HUES48 (cell line): ENCODE measurements around the gene ABHD13.

Source experiments
- H3K27ac ChIP-seq: one replicate; pipeline ENCODE4 v1.7.0; 2013; ENCODE audit warnings: low read depth, low read length, inconsistent platforms
- H3K27me3 ChIP-seq: 2 replicates; pipeline ENCODE4 v1.6.1; 2013; ENCODE audit warnings: mild to moderate bottlenecking, low read length; ENCODE audit not compliant: control insufficient read depth, insufficient read depth
- H3K36me3 ChIP-seq: 2 replicates; pipeline ENCODE4 v1.6.1; 2013; ENCODE audit warnings: low read length; ENCODE audit not compliant: control insufficient read depth, insufficient read depth
- H3K4me1 ChIP-seq: 2 replicates; pipeline ENCODE4 v1.6.1; 2013; ENCODE audit warnings: mild to moderate bottlenecking, low read length; ENCODE audit not compliant: control insufficient read depth, insufficient read depth
- H3K4me3 ChIP-seq: 2 replicates; pipeline ENCODE4 v1.5.1; 2013; ENCODE audit warnings: mild to moderate bottlenecking, low read depth, low read length
- H3K9ac ChIP-seq: 2 replicates; pipeline ENCODE4 v1.6.1; 2013; ENCODE audit warnings: mild to moderate bottlenecking, low read depth, low read length, moderate library complexity
- H3K9me3 ChIP-seq: 2 replicates; pipeline ENCODE4 v1.6.1; 2013; ENCODE audit warnings: low read length; ENCODE audit not compliant: control insufficient read depth, insufficient read depth

Gene ABHD13

DNA sequence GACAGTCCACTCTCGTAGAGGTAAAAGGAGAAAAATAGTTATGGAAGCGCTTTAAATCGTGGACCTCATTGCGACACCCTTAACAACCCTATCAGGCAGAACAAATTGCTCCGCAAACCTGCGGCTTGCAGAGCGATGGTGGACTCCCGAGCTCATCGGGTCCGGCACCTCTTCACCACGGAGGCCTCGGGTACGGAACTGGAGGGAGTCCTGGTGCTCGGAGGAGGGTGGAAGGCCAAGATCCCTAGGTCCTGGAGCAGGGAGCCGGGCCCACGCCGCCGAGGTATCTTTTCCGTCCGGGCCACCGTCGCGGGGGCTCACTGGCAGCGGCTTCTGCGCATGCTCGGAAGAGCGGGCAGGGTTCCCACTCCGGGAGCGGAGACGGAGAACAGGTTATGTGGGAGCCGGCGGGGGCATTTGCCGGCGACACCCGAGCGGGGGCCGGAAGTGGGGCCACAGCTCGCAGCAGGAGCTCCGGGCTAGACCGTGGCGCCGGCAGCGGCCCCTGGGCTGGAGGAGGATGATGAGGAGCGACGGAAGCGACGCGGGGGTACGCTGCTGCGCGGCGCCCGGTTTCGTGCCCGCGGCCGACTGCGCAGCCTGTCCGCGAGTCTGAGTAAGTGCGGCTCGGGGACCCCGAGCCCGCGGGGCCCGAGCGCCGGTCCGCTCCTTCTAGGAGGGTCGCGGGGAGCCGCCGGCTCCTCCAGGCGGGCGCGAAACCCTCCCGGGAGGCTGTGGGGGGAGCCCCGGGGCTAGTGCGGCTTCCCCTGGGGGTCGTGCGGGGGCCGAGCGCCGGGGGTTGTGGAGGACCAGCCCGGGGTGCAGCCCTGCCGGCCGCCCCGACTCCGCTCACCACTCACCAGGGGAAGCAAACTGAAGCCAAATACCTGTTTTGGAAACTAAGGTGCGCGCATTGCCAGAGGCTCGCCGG lies at the start of gene ABHD13:
ABHD13 (plus strand) TSS at position 349 of the 931 bp plus-strand sequence. CDS start 10,827 bp downstream, outside the sequence.
- peak within 1 kb of the TSS; percentile 88 for H3K9ac ChIP-seq
- H3K9me3 ChIP-seq: no peaks in the 10 kb centered on the region
- no peaks in the 10 kb centered on the region for H3K27me3 ChIP-seq
- peak within 1 kb of the TSS; percentile 83 for H3K27ac ChIP-seq
- H3K4me3 ChIP-seq: peak within 1 kb of the TSS; percentile 94
- no peaks in the 10 kb centered on the region for H3K36me3 ChIP-seq
- H3K4me1 ChIP-seq: peaks cover 10% of the 10 kb centered on the region; the same call in 1 of the 2 replicates

DNA sequence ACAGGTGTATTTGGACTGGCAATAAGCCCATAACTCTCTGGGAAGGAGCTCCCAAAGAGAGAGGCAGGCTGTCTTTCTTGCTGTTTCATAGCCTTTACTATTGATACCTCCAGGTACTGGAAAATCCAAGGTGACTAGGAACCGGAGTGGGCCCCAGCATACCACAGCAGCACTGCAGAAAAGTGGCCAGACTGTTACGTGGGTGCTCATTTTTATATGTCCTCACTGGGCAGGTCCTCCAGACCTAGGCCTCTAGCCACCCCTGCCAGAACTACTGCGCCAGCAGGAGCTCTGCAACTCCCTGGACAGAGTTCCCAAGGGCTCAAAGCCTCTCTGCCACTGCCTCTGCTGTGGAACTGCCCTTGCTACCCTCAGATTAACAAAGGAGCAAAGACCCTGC lies 49.3 kb upstream of the ABHD13 start:
- Histone ChIP-seq H3K4me1 (no peaks in the 10 kb centered on the region), H3K9ac (no peak overlapping the region), H3K36me3 (no peaks in the 10 kb centered on the region), H3K4me3 (no peak overlapping the region), H3K27me3 (no peaks in the 10 kb centered on the region), H3K27ac (no peak overlapping the region), H3K9me3 (no peaks in the 10 kb centered on the region; the same call in 1 of the 2 replicates)

DNA sequence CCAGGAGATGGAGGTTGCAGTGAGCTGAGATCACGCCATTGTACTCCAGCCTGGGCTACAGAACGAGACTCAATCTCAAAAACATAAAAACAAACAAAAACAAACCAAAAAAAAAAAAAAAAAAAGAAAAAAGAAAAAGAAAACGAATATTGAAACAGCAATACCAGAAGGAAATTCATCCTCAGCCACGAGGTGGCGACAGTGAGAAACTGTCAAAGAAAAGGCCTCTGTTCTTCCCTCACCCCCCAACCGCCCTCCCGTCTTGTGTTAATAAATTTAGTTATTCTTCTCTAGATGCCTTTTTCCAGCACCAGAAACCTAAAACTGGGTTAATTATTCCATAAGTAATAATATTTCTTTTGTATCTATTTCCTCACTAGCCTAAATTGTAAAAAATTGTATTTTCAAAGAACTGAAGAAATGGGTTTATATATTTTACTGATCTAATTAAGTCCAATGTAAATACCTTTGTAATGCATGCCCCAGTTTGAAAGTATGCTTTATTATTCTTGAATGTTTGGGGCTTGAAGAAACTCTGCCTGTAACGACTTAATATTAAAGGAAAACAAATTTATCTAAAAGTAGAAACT lies 41.4 kb upstream of the ABHD13 start:
- no peaks in the 10 kb centered on the region for H3K4me1 ChIP-seq
- H3K27me3 ChIP-seq: no peaks in the 10 kb centered on the region
- no peak overlapping the region for H3K27ac ChIP-seq

DNA sequence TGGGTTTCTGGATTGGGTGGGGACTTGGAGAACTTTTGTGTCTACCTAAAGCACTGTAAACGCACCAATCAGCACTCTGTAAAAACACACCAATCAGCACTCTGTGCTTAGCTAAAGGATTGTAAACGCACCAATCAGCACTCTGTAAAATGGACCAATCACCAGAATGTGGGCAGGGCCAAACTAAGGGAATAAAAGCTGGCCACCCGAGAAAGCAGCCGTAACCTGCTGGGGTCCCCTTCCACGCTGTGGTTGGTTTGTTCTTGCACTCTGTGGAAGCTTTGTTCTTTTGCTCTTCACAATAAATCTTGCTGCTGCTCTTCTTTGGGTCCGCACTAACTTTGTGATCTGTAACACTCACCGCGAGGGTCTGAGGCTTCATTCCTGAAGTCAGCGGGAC lies 40.1 kb upstream of the ABHD13 start:
- Histone ChIP-seq H3K4me1 (no peaks in the 10 kb centered on the region), H3K9ac (no peak overlapping the region)

More for the DNA sequence above, 41.4 kb upstream of the ABHD13 start:
- no peak overlapping the region for H3K4me3 ChIP-seq
- no peaks in the 10 kb centered on the region for H3K36me3 ChIP-seq
- H3K9ac ChIP-seq: no peak overlapping the region
- H3K9me3 ChIP-seq: no peaks in the 10 kb centered on the region; the same call in 1 of the 2 replicates

DNA sequence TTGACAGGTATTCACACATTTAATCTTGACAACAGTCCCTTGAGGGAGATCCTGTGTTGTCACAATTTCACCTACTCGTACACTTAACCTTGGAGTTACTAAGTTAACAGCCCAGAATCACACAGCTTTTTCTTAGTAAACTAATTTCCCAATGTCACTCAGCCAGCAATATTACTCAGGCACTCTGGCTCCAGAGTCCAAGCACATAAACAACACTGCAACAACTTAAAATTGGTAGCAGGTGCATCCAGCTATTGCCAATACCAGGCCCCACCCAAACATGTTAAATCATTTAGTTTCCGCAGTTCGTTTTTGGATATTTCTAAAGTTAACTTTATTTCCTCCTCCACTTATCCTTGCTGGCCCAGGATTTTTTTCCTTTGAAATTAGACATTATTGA lies 35.5 kb upstream of the ABHD13 start:
- no peak overlapping the region for H3K9ac ChIP-seq

More for the DNA sequence above, 40.1 kb upstream of the ABHD13 start:
- Histone ChIP-seq H3K36me3 (no peaks in the 10 kb centered on the region), H3K4me3 (no peak overlapping the region), H3K9me3 (no peaks in the 10 kb centered on the region; the same call in 1 of the 2 replicates), H3K27ac (no peak overlapping the region), H3K27me3 (no peaks in the 10 kb centered on the region)

DNA sequence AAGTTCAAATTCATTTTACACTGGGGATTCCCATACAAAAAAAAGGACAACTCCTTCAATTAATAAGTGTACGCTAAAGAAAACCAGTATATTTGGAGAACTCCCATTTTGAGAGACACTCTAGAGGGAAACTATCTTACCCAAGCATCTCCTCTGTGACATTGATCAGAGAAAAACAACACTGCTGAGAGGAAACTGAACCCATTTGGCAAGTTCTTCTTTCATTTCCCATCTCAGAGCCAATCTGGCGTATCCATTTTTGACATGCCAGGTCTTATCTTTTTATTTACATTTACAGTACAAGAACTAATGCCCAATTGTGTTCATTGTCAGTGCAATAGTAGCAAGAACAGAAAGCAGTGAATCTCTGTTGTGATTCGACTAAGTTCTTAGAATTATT lies 33.0 kb upstream of the ABHD13 start:
- Histone ChIP-seq H3K27ac (no peak overlapping the region), H3K9ac (no peak overlapping the region), H3K9me3 (no peaks in the 10 kb centered on the region), H3K36me3 (no peaks in the 10 kb centered on the region), H3K4me3 (no peak overlapping the region), H3K4me1 (no peaks in the 10 kb centered on the region), H3K27me3 (no peaks in the 10 kb centered on the region)

More for the DNA sequence above, 35.5 kb upstream of the ABHD13 start:
- Histone ChIP-seq H3K4me3 (no peak overlapping the region), H3K27ac (no peak overlapping the region), H3K9me3 (no peaks in the 10 kb centered on the region), H3K4me1 (no peaks in the 10 kb centered on the region), H3K36me3 (no peaks in the 10 kb centered on the region), H3K27me3 (no peaks in the 10 kb centered on the region)

DNA sequence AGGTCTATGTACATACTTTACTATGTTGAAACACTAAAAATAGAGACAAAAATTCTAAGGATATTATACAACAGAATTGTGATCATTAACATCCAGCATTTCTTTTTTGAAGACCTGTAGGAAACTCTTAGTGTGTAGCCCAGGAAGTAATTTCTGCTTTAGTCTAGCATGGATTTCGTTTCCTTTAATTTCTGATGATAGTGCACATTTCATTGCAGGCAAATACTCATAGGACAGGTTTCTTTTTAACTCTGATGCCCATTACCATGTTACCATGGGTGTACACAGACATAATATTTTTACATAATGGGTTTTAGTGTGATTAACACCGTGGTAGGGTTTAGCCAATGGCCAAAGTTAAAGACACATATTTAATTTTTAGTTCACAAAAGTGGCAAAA lies 29.9 kb upstream of the ABHD13 start:
- no peak overlapping the region for H3K27ac ChIP-seq
- H3K36me3 ChIP-seq: no peaks in the 10 kb centered on the region
- no peaks in the 10 kb centered on the region for H3K27me3 ChIP-seq
- no peaks in the 10 kb centered on the region for H3K9me3 ChIP-seq
- no peak overlapping the region for H3K9ac ChIP-seq
- no peak overlapping the region for H3K4me3 ChIP-seq
- H3K4me1 ChIP-seq: no peaks in the 10 kb centered on the region

DNA sequence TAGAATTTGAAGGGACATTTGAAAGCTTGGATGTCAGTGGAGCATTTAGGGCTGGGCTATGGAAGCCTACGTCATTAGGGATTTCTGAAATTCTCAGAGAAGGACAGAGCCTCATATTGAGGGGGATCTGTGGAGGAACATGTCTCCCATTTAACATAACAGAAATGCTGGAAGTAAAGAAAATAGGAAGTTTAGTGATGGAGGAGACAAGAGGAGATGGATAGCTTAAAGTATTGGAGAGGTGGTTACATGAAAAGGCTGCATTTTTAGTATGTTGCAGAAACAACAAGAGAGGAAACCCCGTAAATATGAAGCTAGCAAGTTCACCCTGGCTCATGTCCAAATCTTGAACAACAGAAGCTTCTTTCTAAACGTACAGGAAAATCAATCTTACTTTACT lies 27.3 kb upstream of the ABHD13 start:
- Histone ChIP-seq H3K9me3 (peaks cover 8% of the 10 kb centered on the region), H3K4me3 (no peak overlapping the region), H3K4me1 (no peaks in the 10 kb centered on the region), H3K36me3 (no peaks in the 10 kb centered on the region), H3K27ac (no peak overlapping the region), H3K9ac (no peak overlapping the region), H3K27me3 (no peaks in the 10 kb centered on the region)

DNA sequence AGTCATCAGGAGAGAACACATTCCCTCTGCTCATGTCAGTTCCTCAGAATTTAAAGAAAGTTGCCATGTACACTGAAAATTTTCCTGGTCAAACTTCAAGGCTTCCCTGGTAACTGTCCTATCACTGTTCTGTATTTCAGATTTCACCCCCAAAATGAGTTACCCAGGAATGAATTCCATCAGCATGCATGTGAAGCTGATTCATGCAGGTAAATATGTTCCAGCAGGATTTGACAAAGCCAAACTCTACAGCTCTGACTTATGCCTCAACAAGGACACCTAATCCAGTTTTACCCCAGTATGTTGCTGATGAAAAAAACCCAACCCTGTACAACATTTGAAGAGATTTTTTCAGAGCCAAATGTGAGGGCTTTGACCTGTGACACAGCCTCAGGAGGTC lies 24.4 kb upstream of the ABHD13 start:
- Histone ChIP-seq H3K9me3 (peaks cover 13% of the 10 kb centered on the region), H3K27me3 (no peaks in the 10 kb centered on the region), H3K9ac (no peak overlapping the region), H3K4me3 (no peak overlapping the region), H3K36me3 (no peaks in the 10 kb centered on the region), H3K27ac (no peak overlapping the region), H3K4me1 (no peaks in the 10 kb centered on the region)

DNA sequence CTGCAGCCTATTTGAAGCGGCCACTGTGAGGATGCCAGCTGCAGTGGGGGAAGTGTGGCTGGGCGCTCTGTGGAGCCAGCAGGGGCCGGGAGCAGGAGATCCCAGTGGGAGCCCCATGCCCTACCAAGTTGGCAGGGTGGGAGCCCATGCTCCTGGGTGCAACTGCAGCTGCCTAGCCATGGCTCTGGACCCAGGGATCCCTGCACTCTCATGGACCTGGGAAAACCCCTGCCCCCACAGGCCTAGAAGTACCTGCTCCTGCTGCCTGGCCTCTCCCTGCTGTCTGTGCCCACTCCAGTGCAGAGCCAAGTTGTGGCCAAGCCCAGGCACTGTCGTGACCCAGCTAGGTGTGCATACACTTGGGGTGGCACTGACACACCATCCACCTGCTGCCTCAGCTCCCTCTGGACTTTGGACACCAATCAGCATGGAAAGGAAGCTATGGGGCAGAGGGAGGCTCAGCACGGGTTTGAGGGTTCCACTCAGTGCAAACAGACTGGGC lies 23.7 kb upstream of the ABHD13 start:
- H3K27ac ChIP-seq: no peak overlapping the region
- H3K4me3 ChIP-seq: no peak overlapping the region
- H3K9me3 ChIP-seq: peaks cover 13% of the 10 kb centered on the region
- H3K9ac ChIP-seq: no peak overlapping the region
- H3K4me1 ChIP-seq: no peaks in the 10 kb centered on the region
- no peaks in the 10 kb centered on the region for H3K36me3 ChIP-seq
- no peaks in the 10 kb centered on the region for H3K27me3 ChIP-seq

DNA sequence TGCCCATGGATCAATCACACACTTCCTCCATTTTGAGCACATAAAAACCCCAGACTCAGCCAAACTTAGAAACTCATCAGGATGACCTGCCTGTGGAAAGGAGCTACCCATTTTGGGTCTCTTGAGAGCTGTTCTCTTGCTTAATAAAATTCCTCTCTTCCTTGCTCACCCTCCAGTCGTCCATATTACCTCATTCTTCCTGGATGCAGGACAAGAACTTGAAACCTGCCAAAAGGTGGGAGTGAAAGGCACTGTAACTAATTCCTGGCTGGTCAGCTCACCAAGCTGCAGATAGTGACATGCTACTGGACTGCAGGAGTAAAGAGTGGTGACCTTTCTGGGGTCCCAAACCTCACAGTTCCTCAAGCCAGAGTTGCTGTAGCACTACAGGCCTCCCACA lies 23.0 kb upstream of the ABHD13 start:
- no peaks in the 10 kb centered on the region for H3K4me1 ChIP-seq
- H3K9ac ChIP-seq: no peak overlapping the region
- no peak overlapping the region for H3K4me3 ChIP-seq
- no peaks in the 10 kb centered on the region for H3K27me3 ChIP-seq
- H3K9me3 ChIP-seq: peaks cover 13% of the 10 kb centered on the region
- no peaks in the 10 kb centered on the region for H3K36me3 ChIP-seq
- H3K27ac ChIP-seq: no peak overlapping the region
